Neuronal stem cell (in vitro differentiated cells): ENCODE data around the gene GJD2.

Experiments
- DNase-seq: peaks from one replicate; pipeline ENCODE4 v3.0.0-alpha.2; 2013; ENCODE audit warnings: low spot score
- H2AFZ ChIP-seq: one replicate; pipeline ENCODE4 v1.6.1; 2013; ENCODE audit warnings: mild to moderate bottlenecking, low read length, inconsistent platforms
- H2AK5ac ChIP-seq: 2 replicates; pipeline ENCODE4 v1.6.1; 2013; ENCODE audit warnings: low read depth, mild to moderate bottlenecking, inconsistent platforms, low read length, moderate library complexity, mixed read lengths
- H2BK120ac ChIP-seq: 2 replicates; pipeline ENCODE4 v1.6.1; 2013; ENCODE audit warnings: low read depth, mild to moderate bottlenecking, inconsistent platforms, low read length, moderate library complexity, mixed read lengths
- H2BK12ac ChIP-seq: one replicate; pipeline ENCODE4 v1.6.1; 2013; ENCODE audit warnings: low read length, inconsistent platforms
- H2BK15ac ChIP-seq: 2 replicates; pipeline ENCODE4 v1.6.1; 2013; ENCODE audit warnings: mild to moderate bottlenecking, low read length, inconsistent platforms, mixed read lengths
- H2BK5ac ChIP-seq: one replicate; pipeline ENCODE4 v1.6.1; 2013; ENCODE audit warnings: inconsistent platforms, mild to moderate bottlenecking, low read length, moderate library complexity
- H3K14ac ChIP-seq: one replicate; pipeline ENCODE4 v1.6.1; 2013; ENCODE audit warnings: low read length, inconsistent platforms
- H3K18ac ChIP-seq: 2 replicates; pipeline ENCODE4 v1.6.1; 2013; ENCODE audit warnings: low read length, inconsistent platforms
- H3K23ac ChIP-seq: 2 replicates; pipeline ENCODE4 v1.6.1; 2013; ENCODE audit warnings: low read depth, mild to moderate bottlenecking, mixed read lengths, low read length, inconsistent platforms; ENCODE audit not compliant: poor library complexity
- H3K27ac ChIP-seq: replicated peaks from 3 replicates; pipeline ENCODE4 v1.5.1; 2013; ENCODE audit warnings: low read length, inconsistent platforms
- H3K27me3 ChIP-seq, 3 experiments: 2 replicates each; pipeline ENCODE4 v1.6.1; 2013; ENCODE audit warnings: low read length in 3 of 3, mild to moderate bottlenecking in 2 of 3, inconsistent platforms in 1 of 3, low read depth in 1 of 3, mixed read lengths in 1 of 3, moderate library complexity in 1 of 3; ENCODE audit not compliant: control insufficient read depth in 3 of 3, insufficient read depth in 3 of 3
- H3K36me3 ChIP-seq, 2 donors: replicated peaks in 1 of 2; 2 replicates each; pipeline ENCODE4 v1.6.1; 2013; ENCODE audit warnings: low read length in 2 of 2; ENCODE audit not compliant: control insufficient read depth in 2 of 2, insufficient read depth in 2 of 2
- H3K4ac ChIP-seq: 2 replicates; pipeline ENCODE4 v1.6.1; 2013; ENCODE audit warnings: inconsistent platforms, mild to moderate bottlenecking, low read length, moderate library complexity
- H3K4me1 ChIP-seq, 2 donors: 1 replicate in 1 of 2; 2 replicates in 1 of 2; pipeline ENCODE4 v1.6.1; 2013; ENCODE audit warnings: low read length in 2 of 2, low read depth in 1 of 2; ENCODE audit not compliant: control insufficient read depth in 2 of 2, insufficient read depth in 1 of 2
- H3K4me2 ChIP-seq: one replicate; pipeline ENCODE4 v1.6.1; 2013; ENCODE audit warnings: mild to moderate bottlenecking, low read length, inconsistent platforms; ENCODE audit not compliant: insufficient read depth, poor library complexity, severe bottlenecking
- H3K4me3 ChIP-seq, 2 donors: 2 replicates each; pipeline ENCODE4 v1.5.1; 2013; ENCODE audit warnings: low read length in 2 of 2, mild to moderate bottlenecking in 2 of 2, inconsistent platforms in 1 of 2, moderate library complexity in 1 of 2
- H3K79me1 ChIP-seq: one replicate; pipeline ENCODE4 v1.6.1; 2013; ENCODE audit warnings: low read depth, mild to moderate bottlenecking, inconsistent platforms, low read length, moderate library complexity
- H3K9ac ChIP-seq: one replicate; pipeline ENCODE4 v1.6.1; 2013; ENCODE audit warnings: mild to moderate bottlenecking, low read depth, low read length, inconsistent platforms; ENCODE audit not compliant: poor library complexity
- H3K9me3 ChIP-seq, 2 donors: replicated peaks in 1 of 2; 2 replicates each; pipeline versions ENCODE3 to v1.6.1; 2013; ENCODE audit warnings: low read length in 2 of 2, mild to moderate bottlenecking in 2 of 2, inconsistent platforms in 1 of 2, low read depth in 1 of 2, mixed read lengths in 1 of 2, moderate library complexity in 1 of 2; ENCODE audit not compliant: control insufficient read depth in 2 of 2, insufficient read depth in 1 of 2
- H4K8ac ChIP-seq: one replicate; pipeline ENCODE4 v1.6.1; 2013; ENCODE audit warnings: low read depth, mild to moderate bottlenecking, inconsistent platforms, low read length, moderate library complexity
- H4K91ac ChIP-seq: one replicate; pipeline ENCODE4 v1.6.1; 2013; ENCODE audit warnings: low read length, low read depth, mild to moderate bottlenecking, inconsistent platforms; ENCODE audit not compliant: poor library complexity
- WGBS, 2 donors: extraction: QIAGEN DNeasy Blood & Tissue Kit; methylation state at CpG; one replicate each; pipeline ENCODE4 v1.1.7; 2013; ENCODE audit warnings: missing lambda C conversion rate in 2 of 2, mixed read lengths in 1 of 2; ENCODE audit not compliant: insufficient read length in 2 of 2, insufficient replicate concordance in 1 of 2; ENCODE audit errors: extremely low coverage in 2 of 2; 5-methylcytosine and 5-hydroxymethylcytosine counted together

GJD2 gene

GRCh38 chr15:34769711-34770110 lies 14.9 kb upstream of the GJD2 start:
- no peak overlapping the region for H2BK15ac ChIP-seq
- no peak overlapping the region for H3K23ac ChIP-seq
- no peak overlapping the region for H3K4me2 ChIP-seq
- peaks cover 0 to 5% of the 10 kb centered on the region in 2 donors for H3K4me1 ChIP-seq
- no peak for DNase-seq
- H4K8ac ChIP-seq: no peak overlapping the region
- H3K9ac ChIP-seq: no peak overlapping the region
- no peak overlapping the region for H2BK12ac ChIP-seq
- no peaks in the 10 kb centered on the region for H3K9me3 ChIP-seq
- no peak overlapping the region for H2BK5ac ChIP-seq
- no peak overlapping the region for H4K91ac ChIP-seq
- H3K79me1 ChIP-seq: no peaks in the 10 kb centered on the region
- H3K14ac ChIP-seq: no peak overlapping the region
- H3K18ac ChIP-seq: no peak overlapping the region
- WGBS, 2 donors: no CpG with 5 or more reads among the region's 2 CpGs
- no peak overlapping the region for H3K27ac ChIP-seq
- H3K4ac ChIP-seq: no peak overlapping the region
- H3K4me3 ChIP-seq: no peak overlapping the region
- no peaks in the 10 kb centered on the region for H3K36me3 ChIP-seq
- peaks cover 0 to 3% (median 0%) of the 10 kb centered on the region in 3 experiments for H3K27me3 ChIP-seq
- H2BK120ac ChIP-seq: no peak overlapping the region
- H2AK5ac ChIP-seq: no peak overlapping the region
- H2AFZ ChIP-seq: no peak overlapping the region

- no peak overlapping the region for H2BK120ac ChIP-seq
- H4K8ac ChIP-seq: no peak overlapping the region
- H4K91ac ChIP-seq: no peak overlapping the region
- no peak overlapping the region for H2AFZ ChIP-seq
- H3K4me2 ChIP-seq: no peak overlapping the region
- H3K36me3 ChIP-seq: no peaks in the 10 kb centered on the region
- H3K79me1 ChIP-seq: no peaks in the 10 kb centered on the region
- no peak overlapping the region for H3K23ac ChIP-seq
- no peaks in the 10 kb centered on the region for H3K9me3 ChIP-seq
- H3K27me3 ChIP-seq: peaks cover 0 to 3% (median 0%) of the 10 kb centered on the region in 3 experiments
- H3K4me1 ChIP-seq: peaks cover 0 to 4% of the 10 kb centered on the region in 2 donors
- no peak overlapping the region for H2BK15ac ChIP-seq
- no peak overlapping the region for H2AK5ac ChIP-seq
- no peak overlapping the region for H3K14ac ChIP-seq
- H2BK5ac ChIP-seq: no peak overlapping the region
- no peak overlapping the region for H3K4me3 ChIP-seq
- H3K9ac ChIP-seq: no peak overlapping the region
- H3K4ac ChIP-seq: no peak overlapping the region
- no peak for DNase-seq
- H2BK12ac ChIP-seq: no peak overlapping the region
- H3K27ac ChIP-seq: no peak overlapping the region
- no peak overlapping the region for H3K18ac ChIP-seq
Measured at GRCh38 chr15:34768530-34768929, 13.7 kb upstream of the GJD2 start.

GRCh38 chr15:34765741-34766140 lies 10.9 kb upstream of the GJD2 start:
- Histone ChIP-seq H4K91ac (no peak overlapping the region), H2BK15ac (no peak overlapping the region), H3K14ac (no peak overlapping the region), H2BK5ac (no peak overlapping the region), H4K8ac (no peak overlapping the region), H2BK12ac (no peak overlapping the region), H3K23ac (no peak overlapping the region), H2BK120ac (no peak overlapping the region), H3K9me3 (no peaks in the 10 kb centered on the region), H3K36me3 (no peaks in the 10 kb centered on the region), H2AFZ (no peak overlapping the region), H3K4me3 (no peak overlapping the region), H3K27ac (no peak overlapping the region), H3K9ac (no peak overlapping the region), H2AK5ac (no peak overlapping the region), H3K4me1 (peaks cover 0 to 4% of the 10 kb centered on the region in 2 donors), H3K79me1 (no peaks in the 10 kb centered on the region), H3K18ac (no peak overlapping the region), H3K4ac (no peak overlapping the region), H3K27me3 (peaks cover 0 to 7% (median 0%) of the 10 kb centered on the region in 3 experiments), H3K4me2 (no peak overlapping the region)
- WGBS, 2 donors: no CpG with 5 or more reads among the region's 5 CpGs
- DNase-seq: no peak

- H3K23ac ChIP-seq: no peak overlapping the region
- H3K9me3 ChIP-seq: no peaks in the 10 kb centered on the region
- H2AK5ac ChIP-seq: no peak overlapping the region
- H3K4ac ChIP-seq: no peak overlapping the region
- no peak overlapping the region for H2BK12ac ChIP-seq
- H2AFZ ChIP-seq: no peak overlapping the region
- no peak overlapping the region for H4K91ac ChIP-seq
- peaks cover 2 to 40% (median 10%) of the 10 kb centered on the region in 3 experiments for H3K27me3 ChIP-seq
- no peak overlapping the region for H3K4me3 ChIP-seq
- no peak overlapping the region for H3K14ac ChIP-seq
- H3K4me2 ChIP-seq: no peak overlapping the region
- no CpG with 5 or more reads among the region's 3 CpGs for WGBS, 2 donors
- H3K4me1 ChIP-seq: peaks cover 3 to 9% of the 10 kb centered on the region in 2 donors
- H3K18ac ChIP-seq: no peak overlapping the region
- no peak overlapping the region for H3K27ac ChIP-seq
- H2BK15ac ChIP-seq: no peak overlapping the region
- H4K8ac ChIP-seq: no peak overlapping the region
- H3K36me3 ChIP-seq: no peaks in the 10 kb centered on the region
- H2BK120ac ChIP-seq: no peak overlapping the region
- H3K9ac ChIP-seq: no peak overlapping the region
- no peak for DNase-seq
- H2BK5ac ChIP-seq: no peak overlapping the region
- no peaks in the 10 kb centered on the region for H3K79me1 ChIP-seq
Measured at GRCh38 chr15:34760909-34761308, 6.1 kb upstream of the GJD2 start.
